ENCODE results near the gene PC.

PC gene

DNA sequence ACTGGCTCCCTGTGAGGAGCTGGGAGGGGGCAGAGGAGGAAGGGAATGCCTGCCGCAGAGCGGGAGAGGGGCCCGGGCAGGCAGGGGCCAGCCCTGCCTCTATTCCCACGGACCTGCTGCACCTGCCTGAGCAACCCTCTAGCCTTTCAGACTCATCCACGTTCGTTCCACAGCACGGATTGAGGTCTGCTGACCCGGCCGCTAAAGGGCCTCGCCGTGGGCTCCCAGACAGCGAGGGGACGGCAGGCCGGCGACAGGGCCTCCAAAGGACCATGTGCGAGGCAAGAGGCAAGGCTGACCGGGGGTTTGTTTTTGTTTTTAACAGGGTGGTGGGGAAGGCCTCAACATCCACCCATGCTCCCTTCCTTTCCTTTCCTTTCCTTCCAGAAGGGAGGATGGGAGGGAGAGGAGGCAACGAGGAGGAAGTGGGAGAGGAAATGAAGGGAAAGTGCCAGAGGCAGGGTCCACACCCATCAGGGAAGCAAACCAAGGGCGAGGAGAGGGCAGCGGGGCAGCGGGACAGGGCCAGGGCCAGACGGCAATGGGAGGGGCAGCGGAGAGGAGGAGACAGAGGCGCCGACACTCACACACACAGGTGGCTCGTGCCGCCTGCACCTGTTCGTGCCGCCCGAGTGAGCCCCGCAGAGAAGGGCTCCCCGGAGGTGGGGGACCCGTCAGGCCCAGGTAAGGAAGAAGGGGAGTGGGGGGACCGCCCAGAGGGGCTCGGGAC, 93.8 kb downstream of the PC start:
- DNase-seq, result no peak

GRCh38 chr11:66863428-66864125, 94.6 kb downstream of the PC start:
- no peak for DNase-seq

- DNase-seq, result no peak
Measured at GRCh38 chr11:66862559-66863037, 95.6 kb downstream of the PC start.

GRCh38 chr11:66861774-66862558, 96.2 kb downstream of the PC start:
- no peak for DNase-seq

DNA sequence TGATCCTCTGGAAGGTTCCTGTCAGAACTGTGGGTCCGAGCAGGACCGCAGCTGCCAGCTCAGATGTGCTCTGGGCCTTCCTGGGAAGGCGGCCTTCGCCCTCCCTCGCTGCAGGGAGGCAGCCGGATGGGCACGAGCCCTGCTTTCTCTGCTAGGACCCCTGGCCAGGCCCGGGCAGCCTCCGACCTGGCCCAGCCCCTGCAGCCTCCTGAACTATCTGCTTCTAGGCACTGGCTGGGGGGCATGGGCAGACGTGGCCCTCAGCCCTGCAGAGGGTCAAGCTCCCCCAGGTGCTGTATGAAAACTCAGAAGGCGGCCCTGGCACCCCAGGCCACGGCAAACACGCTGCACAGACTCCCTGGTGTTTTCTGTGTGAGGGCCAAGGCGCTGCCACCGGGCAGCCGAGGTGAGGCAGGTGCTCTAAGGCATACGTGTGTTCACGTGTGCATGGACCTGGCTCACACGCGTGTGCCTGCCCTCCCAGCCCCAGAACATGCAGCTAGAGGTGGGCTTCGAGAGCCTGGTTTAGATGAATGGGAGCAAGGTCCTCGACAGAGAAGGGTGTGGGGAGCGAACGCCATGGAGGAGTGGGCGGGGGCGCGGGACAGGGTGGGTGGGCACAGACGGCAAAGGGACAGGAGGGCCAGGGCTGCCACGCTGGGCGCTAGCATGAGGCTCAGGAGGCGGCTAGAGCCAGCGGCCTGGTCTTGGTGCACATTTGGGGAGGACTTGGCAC, 97.0 kb downstream of the PC start:
- DNase-seq, result no peak

- DNase-seq, result no peak
Measured at GRCh38 chr11:66860449-66860831, 97.7 kb downstream of the PC start.

GRCh38 chr11:66859686-66860448, 98.3 kb downstream of the PC start:
- no peak for DNase-seq

GRCh38 chr11:66858939-66859685, 99.1 kb downstream of the PC start:
- no peak for DNase-seq

DNA sequence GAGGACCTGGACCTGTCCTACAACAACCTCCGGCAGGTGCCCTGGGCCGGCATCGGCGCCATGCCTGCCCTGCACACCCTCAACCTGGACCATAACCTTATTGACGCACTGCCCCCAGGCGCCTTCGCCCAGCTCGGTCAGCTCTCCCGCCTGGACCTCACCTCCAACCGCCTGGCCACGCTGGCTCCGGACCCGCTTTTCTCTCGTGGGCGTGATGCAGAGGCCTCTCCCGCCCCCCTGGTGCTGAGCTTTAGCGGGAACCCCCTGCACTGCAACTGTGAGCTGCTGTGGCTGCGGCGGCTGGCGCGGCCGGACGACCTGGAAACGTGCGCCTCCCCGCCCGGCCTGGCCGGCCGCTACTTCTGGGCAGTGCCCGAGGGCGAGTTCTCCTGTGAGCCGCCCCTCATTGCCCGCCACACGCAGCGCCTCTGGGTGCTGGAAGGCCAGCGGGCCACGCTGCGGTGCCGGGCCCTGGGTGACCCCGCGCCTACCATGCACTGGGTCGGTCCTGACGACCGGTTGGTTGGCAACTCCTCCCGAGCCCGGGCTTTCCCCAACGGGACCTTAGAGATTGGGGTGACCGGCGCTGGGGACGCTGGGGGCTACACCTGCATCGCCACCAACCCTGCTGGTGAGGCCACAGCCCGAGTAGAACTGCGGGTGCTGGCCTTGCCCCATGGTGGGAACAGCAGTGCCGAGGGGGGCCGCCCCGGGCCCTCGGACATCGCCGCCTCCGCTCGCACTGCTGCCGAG, 99.8 kb downstream of the PC start:
- DNase-seq, result no peak

DNA sequence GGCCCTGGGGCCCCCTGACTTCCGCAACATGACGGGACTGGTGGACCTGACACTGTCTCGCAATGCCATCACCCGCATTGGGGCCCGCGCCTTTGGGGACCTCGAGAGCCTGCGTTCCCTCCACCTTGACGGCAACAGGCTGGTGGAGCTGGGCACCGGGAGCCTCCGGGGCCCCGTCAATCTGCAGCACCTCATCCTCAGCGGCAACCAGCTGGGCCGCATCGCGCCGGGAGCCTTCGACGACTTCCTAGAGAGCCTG, 100.3 kb downstream of the PC start:
- DNase-seq, result no peak

DNA sequence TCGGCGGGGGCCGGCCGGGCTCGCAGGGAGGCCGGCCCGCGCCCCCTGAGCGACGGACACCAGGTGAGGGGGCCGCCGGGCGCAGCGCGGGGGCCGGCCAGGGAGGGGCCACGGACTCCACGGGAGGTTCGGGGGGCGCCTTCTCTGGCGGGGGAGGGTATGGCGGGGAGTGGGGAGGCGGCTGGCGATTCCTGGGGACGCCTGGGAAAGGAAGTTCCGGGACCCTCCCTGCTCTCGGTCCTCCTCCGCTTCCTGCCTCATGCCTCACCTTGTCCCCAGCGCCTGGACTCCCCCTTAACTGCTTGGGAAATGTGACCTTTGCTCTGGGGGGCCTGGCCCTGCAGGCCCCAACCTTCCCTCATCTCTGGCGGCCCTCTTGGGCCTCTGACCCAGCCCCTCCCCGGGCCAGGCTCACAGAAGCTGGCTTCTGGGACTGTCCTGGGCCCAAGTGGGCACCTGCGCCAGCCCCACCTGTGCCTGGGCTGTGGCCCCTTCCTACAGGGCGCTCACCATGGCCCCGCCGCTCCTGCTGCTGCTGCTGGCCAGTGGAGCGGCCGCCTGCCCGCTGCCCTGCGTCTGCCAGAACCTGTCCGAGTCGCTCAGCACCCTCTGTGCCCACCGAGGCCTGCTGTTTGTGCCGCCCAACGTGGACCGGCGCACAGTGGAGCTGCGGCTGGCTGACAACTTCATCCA, 100.8 kb downstream of the PC start:
- no peak for DNase-seq

- DNase-seq, result peak; percentile 52
Measured at GRCh38 chr11:66856496-66857233, 101.5 kb downstream of the PC start, which contains the start of gene LRFN4. LRFN4 (plus strand) TSS chr11:66857064; CDS start chr11:66857745, 681 bp downstream.

DNA sequence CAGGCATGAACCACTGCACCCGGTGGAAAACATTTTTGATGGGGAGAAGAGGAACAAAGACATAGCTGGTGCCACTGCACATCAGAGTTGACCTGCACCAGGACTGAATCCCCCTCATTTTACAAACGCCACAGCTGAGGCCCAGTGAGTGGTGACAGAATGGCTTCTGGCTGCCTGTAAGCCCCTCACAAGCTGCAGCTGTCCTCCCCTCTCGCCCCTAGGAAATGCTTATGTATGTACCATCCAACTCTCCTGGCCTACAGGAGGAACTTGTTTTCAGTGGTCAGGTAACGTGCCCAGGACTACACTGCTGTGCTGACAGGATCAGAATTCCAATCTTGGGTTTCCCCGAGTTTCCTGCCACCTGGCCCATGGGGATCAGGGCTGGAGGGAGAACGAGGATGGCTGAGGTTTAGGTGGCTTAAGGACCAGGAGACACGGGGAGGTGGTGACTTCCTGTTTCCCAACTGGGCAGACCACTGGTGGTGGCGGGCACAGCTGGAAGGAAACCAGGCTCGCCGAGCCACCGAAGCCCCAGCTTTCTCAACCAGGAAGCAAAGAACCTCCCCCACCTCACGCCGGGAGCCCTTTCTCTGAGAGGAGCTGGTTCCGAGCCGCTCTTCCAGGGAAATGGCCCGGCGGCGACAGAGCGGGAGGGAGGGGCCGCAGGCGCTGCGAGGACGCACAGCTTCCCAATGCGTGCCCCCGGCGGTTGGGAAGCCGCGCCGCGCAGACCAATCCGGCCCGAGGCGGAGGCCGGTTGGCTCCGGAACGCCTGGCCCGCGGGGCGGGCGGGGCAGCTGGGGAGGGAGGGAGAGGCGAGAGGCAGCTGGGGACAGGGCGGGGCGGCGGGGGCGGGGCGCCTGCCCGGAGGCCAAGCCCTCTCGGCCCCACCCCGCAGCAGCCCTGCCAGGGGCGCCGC, 102.3 kb downstream of the PC start:
- peak; percentile 67 for DNase-seq

DNA sequence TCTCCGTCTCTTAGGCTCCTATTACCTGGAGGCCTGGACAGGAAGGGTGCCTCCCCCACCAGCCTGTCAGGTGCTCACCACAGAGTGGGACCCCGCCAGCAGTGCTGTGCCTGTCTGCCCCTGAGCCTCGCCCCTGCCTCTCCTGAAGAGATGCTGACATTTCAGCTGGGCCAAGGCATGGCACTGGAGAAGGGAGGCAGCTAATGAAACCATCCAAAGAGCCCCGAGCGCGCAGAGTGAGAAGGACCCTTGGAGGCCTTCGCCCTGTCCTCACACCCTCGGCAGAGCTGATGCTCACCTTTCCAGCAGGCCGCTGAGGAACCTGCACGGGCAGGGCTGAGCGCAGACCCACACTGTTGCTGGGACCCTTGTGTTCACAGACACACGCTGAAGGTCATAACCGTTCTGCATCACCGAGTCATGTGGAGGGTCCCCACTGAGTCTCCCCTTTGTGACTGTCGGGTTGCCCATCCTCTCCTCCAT, 103.4 kb downstream of the PC start:
- DNase-seq, result no peak

GRCh38 chr11:66854231-66854661, 103.9 kb downstream of the PC start:
- no peak for DNase-seq

GRCh38 chr11:66853242-66854229, 104.6 kb downstream of the PC start:
- DNase-seq, result no peak

All from T-helper 9 cell (primary cell).